HG03060 (cell line): ENCODE results near the gene PER3.

Source experiments
- ATAC-seq: cut with Tn5 transposase; IDR thresholded peaks from one replicate; pipeline ENCODE4 v1.9.1; 2021; ENCODE audit warnings: low read depth, moderate number of reproducible peaks; ENCODE audit not compliant: unreplicated experiment

The PER3 gene

GRCh38 chr1:7865978-7866377 lies 81.9 kb downstream of the PER3 start:
- no peak for ATAC-seq

- ATAC-seq, result no peak
Measured at GRCh38 chr1:7868070-7868780, 84.1 kb downstream of the PER3 start.

GRCh38 chr1:7869136-7869920 lies 85.2 kb downstream of the PER3 start:
- no peak for ATAC-seq

- ATAC-seq, result no peak
Measured at GRCh38 chr1:7871136-7871535, 87.0 kb downstream of the PER3 start.

GRCh38 chr1:7873801-7874795 lies 90.0 kb downstream of the PER3 start:
- no peak for ATAC-seq

- no peak for ATAC-seq
Measured at GRCh38 chr1:7878027-7878426, 93.9 kb downstream of the PER3 start.

- no peak for ATAC-seq
Measured at GRCh38 chr1:7879228-7879627, 95.1 kb downstream of the PER3 start.

GRCh38 chr1:7884757-7885156 lies 100.7 kb downstream of the PER3 start:
- no peak for ATAC-seq

GRCh38 chr1:7885513-7886404 lies 101.7 kb downstream of the PER3 start:
- no peak for ATAC-seq

- no peak for ATAC-seq
Measured at GRCh38 chr1:7886405-7886745, 102.3 kb downstream of the PER3 start.

GRCh38 chr1:7888248-7889081 lies 104.4 kb downstream of the PER3 start:
- ATAC-seq, result no peak

GRCh38 chr1:7890853-7891252 lies 106.8 kb downstream of the PER3 start:
- ATAC-seq, result no peak

GRCh38 chr1:7891804-7892203 lies 107.7 kb downstream of the PER3 start:
- ATAC-seq, result no peak

GRCh38 chr1:7893529-7894180 lies 109.6 kb downstream of the PER3 start:
- no peak for ATAC-seq
